NCI-H146 (cell line): ENCODE data around the gene SCIN.
"Not testable (repeated sequence)": the region's sequence is repeated elsewhere in the genome, so short reads cannot be mapped to it uniquely, and the experiment has no call there.

Experiments used
- DNase-seq: peaks from one replicate; lab custom pipeline; 2025; lab: John Stamatoyannopoulos, UW

SCIN gene

GRCh38 chr7:12570534-12571461 is at the start of gene SCIN:
Gene SCIN (plus strand): TSS chr7:12570720. CDS start chr7:12570787, 67 bp downstream.
- DNase-seq, result peak; percentile 24

- DNase-seq, result peak; percentile 44
These were observed 45.6 kb upstream of the SCIN start for GRCh38 chr7:12524794-12525386.

- DNase-seq, result not testable (repeated sequence)
These were observed 43.8 kb upstream of the SCIN start for GRCh38 chr7:12526693-12527092.

- DNase-seq, result not testable (repeated sequence)
These were observed 42.9 kb upstream of the SCIN start for GRCh38 chr7:12527670-12528069.

- no peak for DNase-seq
These were observed 40.4 kb upstream of the SCIN start for GRCh38 chr7:12529971-12530710.

- no peak for DNase-seq
These were observed 38.7 kb upstream of the SCIN start for GRCh38 chr7:12531784-12532183.

GRCh38 chr7:12534046-12534445 is 36.5 kb upstream of the SCIN start:
- DNase-seq, result no peak

GRCh38 chr7:12539681-12540080 is 30.8 kb upstream of the SCIN start:
- no peak for DNase-seq

- no peak for DNase-seq
These were observed 29.7 kb upstream of the SCIN start for GRCh38 chr7:12540850-12541249.

- no peak for DNase-seq
These were observed 26.9 kb upstream of the SCIN start for GRCh38 chr7:12543586-12543985.

- no peak for DNase-seq
These were observed 21.4 kb upstream of the SCIN start for GRCh38 chr7:12549106-12549505.

- no peak for DNase-seq
These were observed 19.6 kb upstream of the SCIN start for GRCh38 chr7:12550956-12551355.

- no peak for DNase-seq
These were observed 17.6 kb upstream of the SCIN start for GRCh38 chr7:12552876-12553275.

GRCh38 chr7:12553416-12553815 is 17.1 kb upstream of the SCIN start:
- no peak for DNase-seq

GRCh38 chr7:12554351-12554750 is 16.2 kb upstream of the SCIN start:
- no peak for DNase-seq

GRCh38 chr7:12554872-12555271 is 15.6 kb upstream of the SCIN start:
- no peak for DNase-seq

GRCh38 chr7:12555695-12556094 is 14.8 kb upstream of the SCIN start:
- not testable (repeated sequence) for DNase-seq

GRCh38 chr7:12556139-12556792 is 14.3 kb upstream of the SCIN start:
- not testable (repeated sequence) for DNase-seq

GRCh38 chr7:12557282-12557681 is 13.2 kb upstream of the SCIN start:
- DNase-seq, result no peak

GRCh38 chr7:12564996-12565764 is 5.3 kb upstream of the SCIN start:
- DNase-seq, result no peak

GRCh38 chr7:12565873-12566272 is 4.6 kb upstream of the SCIN start:
- DNase-seq, result no peak
